ENCODE measurements around the gene SLC7A8.

DNA sequence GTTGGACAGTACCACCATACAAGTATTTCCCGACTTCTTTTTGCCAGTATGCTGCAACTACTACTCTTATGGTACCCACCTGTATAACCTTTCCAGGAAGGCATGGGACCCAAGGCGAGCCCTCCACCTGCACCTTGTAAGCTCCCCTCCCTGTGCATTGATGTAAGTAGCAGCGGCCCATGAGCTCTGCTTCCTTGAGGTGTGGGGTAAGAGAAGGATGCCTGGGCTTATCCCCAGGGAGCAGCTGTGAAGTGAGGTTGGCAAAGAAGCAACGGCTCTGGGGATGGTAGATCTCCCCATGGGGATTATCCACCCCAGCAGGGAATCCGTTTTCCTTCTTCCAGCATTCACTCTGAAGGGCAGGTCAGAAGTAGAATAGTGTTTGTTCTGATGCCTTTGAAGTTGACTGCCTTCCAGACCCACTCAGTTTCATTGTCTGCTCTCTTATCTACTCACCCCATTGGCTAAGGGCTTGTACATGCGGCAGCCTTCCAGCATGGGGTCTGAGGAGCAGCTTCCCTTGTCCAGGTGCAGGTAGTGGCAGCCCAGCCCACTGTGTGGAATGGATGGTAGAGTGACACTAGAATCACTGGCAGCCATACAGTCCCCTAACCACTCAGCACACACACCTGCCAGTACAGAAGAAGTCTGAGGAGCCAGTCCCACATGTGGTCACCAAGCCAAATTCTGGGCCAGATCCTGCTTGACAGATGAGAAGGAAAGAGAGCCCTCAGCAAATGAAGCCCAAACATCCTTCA is 82.1 kb downstream of the SLC7A8 start:
- TF ChIP-seq, protein P1, sequence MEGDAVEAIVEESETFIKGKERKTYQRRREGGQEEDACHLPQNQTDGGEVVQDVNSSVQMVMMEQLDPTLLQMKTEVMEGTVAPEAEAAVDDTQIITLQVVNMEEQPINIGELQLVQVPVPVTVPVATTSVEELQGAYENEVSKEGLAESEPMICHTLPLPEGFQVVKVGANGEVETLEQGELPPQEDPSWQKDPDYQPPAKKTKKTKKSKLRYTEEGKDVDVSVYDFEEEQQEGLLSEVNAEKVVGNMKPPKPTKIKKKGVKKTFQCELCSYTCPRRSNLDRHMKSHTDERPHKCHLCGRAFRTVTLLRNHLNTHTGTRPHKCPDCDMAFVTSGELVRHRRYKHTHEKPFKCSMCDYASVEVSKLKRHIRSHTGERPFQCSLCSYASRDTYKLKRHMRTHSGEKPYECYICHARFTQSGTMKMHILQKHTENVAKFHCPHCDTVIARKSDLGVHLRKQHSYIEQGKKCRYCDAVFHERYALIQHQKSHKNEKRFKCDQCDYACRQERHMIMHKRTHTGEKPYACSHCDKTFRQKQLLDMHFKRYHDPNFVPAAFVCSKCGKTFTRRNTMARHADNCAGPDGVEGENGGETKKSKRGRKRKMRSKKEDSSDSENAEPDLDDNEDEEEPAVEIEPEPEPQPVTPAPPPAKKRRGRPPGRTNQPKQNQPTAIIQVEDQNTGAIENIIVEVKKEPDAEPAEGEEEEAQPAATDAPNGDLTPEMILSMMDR (IDR thresholded peaks at IDR 0.05) = no peak
- no peak for TF ChIP-seq POLR2A (IDR thresholded peaks at IDR 0.05)

Data from thyroid gland (tissue), 4 donors.